ENCODE results near the gene TEX13D.

TEX13D gene

DNA sequence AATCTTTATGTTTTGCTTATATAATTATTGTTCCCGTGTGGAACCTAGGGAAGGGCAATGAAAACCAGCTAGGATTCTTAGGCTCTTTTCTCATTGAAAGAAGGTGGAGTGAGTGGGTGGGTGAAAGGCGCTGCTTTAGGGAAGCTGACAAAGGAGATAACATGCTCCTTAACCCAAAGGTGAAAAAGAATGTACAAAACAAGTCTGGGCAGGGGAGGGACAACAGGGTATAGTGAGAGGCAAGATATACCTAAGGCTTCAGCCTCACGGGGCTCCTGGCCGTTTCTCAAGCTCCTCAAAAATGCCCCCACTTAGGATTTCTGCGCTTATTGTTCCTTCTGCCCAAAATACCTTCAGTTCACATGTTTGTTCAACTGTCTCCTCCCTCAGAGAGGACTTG, 15.7 kb downstream of the TEX13D start:
- no peak for DNase-seq (ENCODE audit: low read depth, low spot score)

DNA sequence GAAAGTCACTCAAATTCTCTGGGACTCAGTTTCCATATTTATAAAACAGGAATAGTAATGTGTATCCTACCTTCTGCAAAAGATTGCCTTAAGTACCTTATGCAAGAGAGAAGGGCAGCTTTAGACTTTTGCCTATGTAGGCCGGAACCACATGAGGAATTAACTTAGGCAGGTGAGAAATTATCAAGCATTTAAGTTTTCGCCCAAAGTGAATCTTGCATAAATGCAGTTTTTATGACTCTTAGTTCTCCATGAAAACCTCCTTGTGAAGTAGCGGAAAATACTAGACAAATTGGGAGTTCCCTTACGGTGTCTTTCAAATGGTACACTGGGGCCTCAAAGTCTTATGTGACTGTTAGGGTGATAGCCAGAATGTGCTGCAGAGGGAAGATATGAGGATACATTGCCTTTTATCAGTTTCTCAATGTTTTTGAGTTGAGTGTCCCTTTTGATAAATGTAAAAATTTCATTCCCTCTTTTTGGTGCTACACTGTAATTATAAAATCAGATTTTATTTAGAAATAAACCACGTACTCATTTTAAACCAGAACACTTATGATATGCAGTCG, 16.5 kb downstream of the TEX13D start:
- no peak for DNase-seq (ENCODE audit: low read depth, low spot score)

DNA sequence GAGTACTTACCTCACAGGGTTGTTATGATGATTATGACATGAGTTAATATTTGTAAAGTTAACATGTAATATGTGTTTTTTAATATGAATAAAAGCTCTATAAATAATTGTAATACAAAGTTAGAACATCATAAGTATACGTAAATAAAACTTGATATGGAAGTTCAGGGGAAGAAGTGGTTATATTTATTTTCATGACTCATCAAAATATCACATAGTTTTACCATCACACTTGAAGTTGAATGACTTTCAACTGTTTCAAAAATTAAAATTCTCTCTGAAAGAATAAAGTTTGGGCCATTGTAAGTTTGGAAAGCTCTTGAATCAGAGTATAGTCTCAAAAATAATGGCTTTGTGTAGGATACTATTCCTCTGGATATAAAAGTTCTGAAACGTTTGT, 22.2 kb downstream of the TEX13D start:
- no peak for DNase-seq (ENCODE audit: low read depth, low spot score)

DNA sequence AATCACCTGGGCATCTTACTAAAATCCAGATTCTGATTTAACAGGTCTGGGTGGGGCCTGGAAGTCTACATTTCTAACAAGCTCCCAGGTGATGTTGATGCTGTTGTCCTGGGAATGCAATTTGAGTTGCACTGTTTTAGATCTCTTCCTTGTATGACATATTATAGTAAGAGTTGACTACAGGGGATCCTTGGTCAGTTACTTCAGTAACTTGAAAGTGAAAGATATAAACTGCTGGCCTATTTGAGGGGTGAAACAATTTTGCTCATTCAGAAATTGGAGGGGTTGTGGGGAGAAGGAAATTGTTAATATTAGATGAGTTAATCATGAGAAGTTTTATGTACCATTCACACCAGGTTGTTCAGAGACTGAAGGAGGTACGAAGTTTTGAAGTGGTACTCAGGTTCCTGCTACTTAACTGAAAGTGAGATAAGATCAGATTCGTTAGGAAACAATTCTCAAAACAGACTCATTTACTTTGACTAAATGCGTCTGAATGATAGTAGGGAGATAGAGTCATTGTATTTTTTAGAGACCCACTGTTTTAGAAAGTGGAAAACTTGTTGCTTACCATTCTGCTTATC, 26.4 kb downstream of the TEX13D start:
- no peak for DNase-seq (ENCODE audit: low read depth, low spot score)

DNA sequence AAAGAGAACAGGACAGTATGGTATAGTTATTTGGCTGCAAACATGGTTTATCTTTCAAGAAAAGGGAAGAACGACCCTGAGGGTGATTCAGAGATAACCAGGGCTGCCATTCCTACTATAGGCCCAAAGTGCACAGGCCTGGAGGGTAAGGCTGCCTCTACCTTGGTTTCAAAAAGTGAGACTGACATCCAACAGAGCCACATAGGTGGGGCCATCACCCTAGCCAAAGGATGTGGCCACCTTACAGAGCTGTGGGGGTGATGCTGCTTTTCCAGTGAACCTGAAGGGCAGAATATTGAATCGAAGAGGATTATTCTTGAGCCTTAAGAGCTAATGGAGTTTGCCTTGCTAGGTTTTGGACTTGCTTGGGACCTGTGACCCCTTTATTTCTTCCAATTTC, 29.6 kb downstream of the TEX13D start:
- no peak for DNase-seq (ENCODE audit: low read depth, low spot score)

DNA sequence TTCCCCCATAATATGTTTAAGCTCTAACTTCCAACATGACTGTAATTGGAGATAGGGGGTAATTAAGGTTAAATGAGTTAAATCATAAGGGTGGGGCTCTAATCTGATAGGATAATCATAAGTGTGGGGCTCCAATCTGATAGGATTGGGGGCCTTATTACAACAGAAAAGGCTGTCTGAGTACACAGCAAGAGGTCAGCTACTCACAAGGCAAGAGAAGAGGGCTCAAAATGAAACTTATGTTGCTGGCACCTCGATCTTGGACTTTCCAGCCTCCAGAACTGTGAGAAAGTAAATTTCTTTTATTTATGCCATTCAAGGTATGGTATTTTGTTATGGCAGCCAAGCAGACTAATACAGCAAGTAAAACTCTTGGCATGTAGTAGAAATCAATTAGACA, 30.3 kb downstream of the TEX13D start:
- no peak for DNase-seq (ENCODE audit: low read depth, low spot score)

DNA sequence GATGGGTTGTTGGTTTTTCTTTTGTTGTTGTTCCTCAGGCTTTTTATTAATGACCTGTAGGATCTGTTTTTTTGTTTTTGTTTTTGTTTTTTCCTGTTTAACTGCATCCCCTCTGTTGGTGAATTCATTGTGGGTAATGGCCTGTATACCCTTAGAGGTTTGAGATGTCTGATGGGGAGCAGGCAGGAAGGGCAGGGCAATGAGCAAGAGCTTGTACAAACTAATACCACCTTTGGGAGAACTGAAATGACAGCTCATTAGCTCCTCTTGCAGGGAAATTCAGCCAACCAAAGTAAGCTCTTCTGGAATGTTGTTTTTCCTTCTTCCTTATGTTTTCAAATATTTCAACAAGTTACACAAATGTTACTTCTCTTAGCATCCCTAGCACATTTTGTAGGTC, 37.3 kb downstream of the TEX13D start:
- DNase-seq (ENCODE audit: low read depth, low spot score), result no peak

DNA sequence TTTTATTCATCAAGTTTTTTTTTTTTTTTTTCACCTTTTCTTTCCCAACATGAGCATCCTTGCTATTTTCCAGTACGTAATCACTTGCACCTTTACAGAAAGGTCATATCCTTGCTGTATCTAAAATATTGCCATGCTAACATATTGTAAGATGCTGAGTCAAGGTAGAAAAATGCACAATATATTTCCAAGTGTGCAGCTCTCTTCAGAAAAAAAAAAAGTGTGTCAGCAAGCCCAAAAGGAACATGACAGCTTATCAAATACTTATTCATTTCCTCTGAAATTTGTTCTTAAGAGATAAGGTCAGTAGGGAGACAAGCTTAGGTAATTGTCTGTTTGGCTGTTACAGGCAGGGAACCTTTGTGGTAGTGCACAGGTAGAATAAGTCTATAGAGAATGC, 40.9 kb downstream of the TEX13D start:
- no peak for DNase-seq (ENCODE audit: low read depth, low spot score)

DNA sequence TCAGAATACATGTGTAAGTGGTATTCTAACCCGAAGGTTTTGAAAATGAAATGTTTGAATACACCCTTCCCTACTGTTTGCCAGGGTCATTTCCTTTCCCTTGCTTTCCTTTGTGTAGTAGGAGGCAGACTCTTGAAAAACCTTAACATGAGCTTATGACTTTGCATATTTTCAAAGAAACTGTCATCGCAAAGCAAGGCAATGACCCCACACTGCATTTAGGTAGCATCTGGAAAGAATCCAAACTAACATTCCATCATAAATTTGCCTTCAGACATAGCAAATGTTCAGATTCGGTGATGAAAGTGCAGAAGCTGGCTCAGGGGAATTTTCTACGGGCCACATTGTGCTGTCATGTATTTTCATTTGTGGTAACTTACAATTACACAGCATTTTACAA, 46.2 kb downstream of the TEX13D start:
- no peak for DNase-seq (ENCODE audit: low read depth, low spot score)

DNA sequence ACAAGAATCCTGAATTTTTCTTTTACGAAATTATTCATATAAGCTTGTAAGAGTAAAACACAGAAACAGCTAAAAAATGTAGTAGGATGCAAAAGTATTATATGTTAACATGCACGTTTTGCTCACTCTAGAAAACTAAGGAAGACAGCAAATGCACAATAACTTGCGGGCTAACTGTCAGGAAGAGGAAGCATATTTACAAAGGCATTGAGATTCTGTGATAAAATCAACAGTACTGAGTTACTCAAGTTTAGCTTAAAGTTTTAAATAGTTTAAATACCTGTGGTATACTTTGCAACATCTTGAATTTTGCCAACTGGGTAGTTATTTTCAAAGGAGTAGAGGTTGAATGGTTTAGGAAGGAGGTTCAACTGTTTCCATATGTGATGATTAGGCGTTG, 50.9 kb downstream of the TEX13D start:
- no peak for DNase-seq (ENCODE audit: low read depth, low spot score)

DNA sequence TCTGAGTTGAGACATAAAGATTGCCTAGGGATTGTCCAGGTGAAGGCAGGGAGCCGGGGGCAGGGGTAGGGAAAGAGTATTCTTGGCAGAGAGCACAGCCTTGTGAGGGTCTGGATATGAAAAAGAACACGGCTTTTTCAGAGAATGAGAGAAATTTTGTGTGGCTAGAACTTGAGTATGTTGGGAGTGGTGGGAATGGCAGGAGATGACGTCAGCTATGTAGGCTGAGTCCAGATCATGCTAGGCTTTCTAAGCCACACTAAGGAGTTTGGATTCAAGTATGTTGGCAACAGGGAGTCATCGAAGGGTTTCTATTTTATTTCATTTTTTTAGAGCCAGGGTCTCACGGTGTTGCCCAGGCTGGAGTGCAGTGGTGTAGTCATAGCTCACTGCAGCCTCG, 53.9 kb downstream of the TEX13D start:
- DNase-seq (ENCODE audit: low read depth, low spot score), result no peak

All from iPS DF 19.7 (cell line).